ENCODE measurements around the gene PKP2. TPM values are rescaled to one million over a fixed set of nuclear protein-coding genes. Genes with fewer than 3 reads are reported as not detected.

PKP2 gene
- total and polyA plus RNA-seq, 11 donors = 111 to 576 (median 368) TPM

DNA sequence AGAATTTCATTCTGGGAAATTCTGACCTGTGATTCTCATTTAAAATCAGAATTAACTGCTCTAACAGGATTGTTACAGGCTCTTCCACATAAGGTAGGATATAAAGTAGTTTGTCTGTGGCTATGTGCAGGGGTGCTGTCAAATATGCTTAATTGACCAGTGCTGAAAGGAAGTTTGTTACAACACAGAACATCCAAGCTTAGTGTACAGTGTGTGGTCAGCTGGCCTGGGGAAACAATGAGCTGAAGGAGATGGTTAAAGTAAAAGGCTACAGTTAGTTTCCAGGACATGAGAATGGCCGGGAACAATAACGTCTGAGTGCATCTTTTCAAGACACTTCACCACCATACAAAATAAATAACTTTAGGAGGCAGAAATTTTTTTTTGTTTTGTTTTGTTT, 68.0 kb downstream of the PKP2 start:
- Histone ChIP-seq H3K27ac (peak overlapping the region; percentile 38 to 96 (median 73)), H3K4me1 (peaks cover 0 to 45% (median 6%) of the 10 kb centered on the region in 12 donors), H3K9me3 (no peaks in the 10 kb centered on the region), H3K36me3 (peaks cover 0 to 14% (median 0%) of the 10 kb centered on the region in 9 donors), H3K4me3 (no peak overlapping the region), H3K27me3 (no peaks in the 10 kb centered on the region)
- peak; percentile 8 to 40 (median 26) for ATAC-seq
- intact Hi-C loops (cut with DNase I) = loop anchor here in 2 of 10 donors (5.0 kb wide), 1 partner anchor 49 kb away; no protein-coding TSS in a partner anchor
- WGBS, 4 donors = 27 to 43% (median 35%) methylated on average over 2 of the region's 2 CpGs
- no peak for TF ChIP-seq POLR2A (IDR thresholded peaks at IDR 0.05)
- TF ChIP-seq, protein P1, sequence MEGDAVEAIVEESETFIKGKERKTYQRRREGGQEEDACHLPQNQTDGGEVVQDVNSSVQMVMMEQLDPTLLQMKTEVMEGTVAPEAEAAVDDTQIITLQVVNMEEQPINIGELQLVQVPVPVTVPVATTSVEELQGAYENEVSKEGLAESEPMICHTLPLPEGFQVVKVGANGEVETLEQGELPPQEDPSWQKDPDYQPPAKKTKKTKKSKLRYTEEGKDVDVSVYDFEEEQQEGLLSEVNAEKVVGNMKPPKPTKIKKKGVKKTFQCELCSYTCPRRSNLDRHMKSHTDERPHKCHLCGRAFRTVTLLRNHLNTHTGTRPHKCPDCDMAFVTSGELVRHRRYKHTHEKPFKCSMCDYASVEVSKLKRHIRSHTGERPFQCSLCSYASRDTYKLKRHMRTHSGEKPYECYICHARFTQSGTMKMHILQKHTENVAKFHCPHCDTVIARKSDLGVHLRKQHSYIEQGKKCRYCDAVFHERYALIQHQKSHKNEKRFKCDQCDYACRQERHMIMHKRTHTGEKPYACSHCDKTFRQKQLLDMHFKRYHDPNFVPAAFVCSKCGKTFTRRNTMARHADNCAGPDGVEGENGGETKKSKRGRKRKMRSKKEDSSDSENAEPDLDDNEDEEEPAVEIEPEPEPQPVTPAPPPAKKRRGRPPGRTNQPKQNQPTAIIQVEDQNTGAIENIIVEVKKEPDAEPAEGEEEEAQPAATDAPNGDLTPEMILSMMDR (IDR thresholded peaks at IDR 0.05) = no peak
- no peak for DNase-seq

DNA sequence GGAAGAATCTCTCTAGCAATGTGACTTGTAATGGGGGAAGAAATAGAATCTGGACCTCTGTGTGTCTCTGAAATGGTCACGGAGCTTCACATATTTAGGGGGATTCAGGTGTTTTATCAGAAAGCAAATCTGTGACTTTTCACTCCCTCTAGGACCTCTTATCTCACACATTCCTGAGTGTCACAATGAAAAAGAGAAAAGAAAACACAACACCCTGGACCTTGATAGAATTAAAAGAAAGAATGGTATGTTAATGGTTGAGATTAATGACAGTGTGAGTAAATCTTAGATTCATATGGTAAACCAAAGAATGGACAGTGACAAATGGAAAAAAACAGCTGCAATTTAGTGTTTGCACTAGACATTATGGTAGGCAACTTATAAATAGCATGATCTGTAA, 68.5 kb downstream of the PKP2 start:
- no peaks in the 10 kb centered on the region for H3K9me3 ChIP-seq
- H3K36me3 ChIP-seq = peaks cover 0 to 19% (median 0%) of the 10 kb centered on the region in 9 donors
- 25 to 44% (median 35%) methylated on average over 1 of the region's 1 CpG for whole genome bisulfite sequencing, 4 donors
- H3K4me1 ChIP-seq = peaks cover 0 to 45% (median 6%) of the 10 kb centered on the region in 12 donors
- TF ChIP-seq, protein P1 (IDR thresholded peaks at IDR 0.05) = no peak
- TF ChIP-seq POLR2A (IDR thresholded peaks at IDR 0.05) = no peak
- no peaks in the 10 kb centered on the region for H3K27me3 ChIP-seq
- intact Hi-C loops (cut with DNase I) = loop anchor here in 2 of 10 donors (5.0 kb wide), 1 partner anchor 49 kb away; no protein-coding TSS in a partner anchor
- ATAC-seq (no peak), DNase-seq (no peak)
- no peak overlapping the region for H3K4me3 ChIP-seq
- peak overlapping the region; percentile 38 to 96 (median 73) for H3K27ac ChIP-seq

DNA sequence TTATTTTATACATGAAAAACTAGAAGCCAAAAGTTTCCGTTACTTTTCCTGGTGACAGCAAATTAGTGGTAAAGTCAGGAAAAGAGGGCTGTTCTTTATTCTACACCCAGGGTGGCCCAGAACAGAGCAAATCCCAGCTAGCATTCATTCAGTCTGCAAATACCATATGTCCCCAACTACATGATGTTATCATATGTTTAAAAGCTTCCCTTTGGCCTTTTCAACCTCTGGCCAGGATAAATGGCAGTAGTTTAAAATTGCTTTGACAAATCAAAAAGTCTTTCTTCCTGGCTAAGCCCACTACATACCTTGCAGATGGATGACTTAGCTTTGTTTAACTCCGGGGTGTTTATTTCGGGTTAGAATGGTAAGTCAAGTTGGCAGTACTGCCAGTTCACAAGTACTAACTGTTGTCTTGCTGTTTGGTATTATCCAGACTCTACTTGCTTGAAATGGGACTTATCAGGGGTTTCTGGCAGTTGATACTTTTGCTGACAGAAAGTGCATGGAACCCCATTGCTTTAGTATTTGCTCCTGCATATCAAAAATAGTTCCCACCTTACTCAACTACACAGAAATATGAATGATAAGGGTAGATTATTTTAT, 69.7 kb downstream of the PKP2 start:
- TF ChIP-seq POLR2A (IDR thresholded peaks at IDR 0.05) = no peak
- TF ChIP-seq, protein P1 (IDR thresholded peaks at IDR 0.05) = no peak
- DNase-seq = peak in 1 of 5 donors; percentile 44
- no peak overlapping the region for H3K4me3 ChIP-seq
- ATAC-seq = peak; percentile 80 to 88 (median 86)
- WGBS, 4 donors = 26 to 34% (median 30%) methylated on average over 3 of the region's 3 CpGs
- H3K9me3 ChIP-seq = no peaks in the 10 kb centered on the region
- peaks cover 0 to 55% (median 13%) of the 10 kb centered on the region in 12 donors for H3K4me1 ChIP-seq
- H3K36me3 ChIP-seq = peaks cover 0 to 28% (median 0%) of the 10 kb centered on the region in 9 donors
- H3K27me3 ChIP-seq = no peaks in the 10 kb centered on the region
- peak overlapping the region; percentile 38 to 96 (median 79) for H3K27ac ChIP-seq
- intact Hi-C loops (cut with DNase I) = loop anchor here in 2 of 10 donors (5.0 kb wide), 1 partner anchor 50 kb away; no protein-coding TSS in a partner anchor

GRCh38 chr12:32824596-32824995, 72.0 kb downstream of the PKP2 start:
- 50 to 63% (median 61%) methylated on average over 1 of the region's 1 CpG for WGBS, 4 donors
- intact Hi-C loops (cut with DNase I) = loop anchor here in 3 of 10 donors (5.0 kb wide), 1 partner anchor 53 kb away; no protein-coding TSS in a partner anchor
- Histone ChIP-seq H3K27ac (peak overlapping the region; percentile 38 to 96 (median 79)), H3K9me3 (no peaks in the 10 kb centered on the region), H3K27me3 (no peaks in the 10 kb centered on the region), H3K4me1 (peaks cover 0 to 68% (median 16%) of the 10 kb centered on the region in 12 donors), H3K36me3 (peaks cover 0 to 30% (median 0%) of the 10 kb centered on the region in 9 donors), H3K4me3 (no peak overlapping the region)
- TF ChIP-seq POLR2A (IDR thresholded peaks at IDR 0.05) = no peak
- TF ChIP-seq, protein P1 (IDR thresholded peaks at IDR 0.05) = no peak
- ATAC-seq (no peak), DNase-seq (no peak)
